Activated CD4-positive, alpha-beta T cell treated with anti-CD3 and anti-CD28 coated beads, Interleukin-2, amount 10 ng/mL, durations not matched to agents 7 days and 5 days (primary cell): Measurements from ENCODE around the gene CAPN15. TPM values are rescaled to one million over a fixed set of nuclear protein-coding genes. Genes with fewer than 3 reads are reported as not detected.
"Not testable (repeated sequence)": the region's sequence is repeated elsewhere in the genome, so short reads cannot be mapped to it uniquely, and the experiment has no call there.

Source experiments
- CTCF ChIA-PET: fragments of 350-600 bp; sonication (Branson Sonifier 250); formaldehyde crosslinking; loops from one replicate; lab custom pipeline; 2021; ENCODE audit warnings: antibody characterized with exemption; lab: Charles Lee
- POLR2A ChIA-PET: fragments of 350-600 bp; sonication (Branson Sonifier 250); formaldehyde crosslinking; loops from one replicate; lab custom pipeline; 2021; ENCODE audit warnings: antibody characterized with exemption; lab: Charles Lee
- DNase-seq: peaks from one replicate; pipeline ENCODE4 v3.0.0-alpha.2; 2020
- H3K27ac Mint-ChIP-seq: one replicate; pipeline ENCODE4 v1.8.0; 2021; ENCODE audit warnings: mild to moderate bottlenecking, moderate library complexity, mixed read lengths
- H3K27me3 Mint-ChIP-seq: one replicate; pipeline ENCODE4 v1.8.0; 2021; ENCODE audit warnings: mixed read lengths
- H3K36me3 Mint-ChIP-seq: one replicate; pipeline ENCODE4 v1.8.0; 2021; ENCODE audit warnings: low read depth, mixed read lengths
- H3K4me1 Mint-ChIP-seq: one replicate; pipeline ENCODE4 v1.8.0; 2021; ENCODE audit warnings: mixed read lengths
- H3K4me3 Mint-ChIP-seq: one replicate; pipeline ENCODE4 v1.8.0; 2021; ENCODE audit warnings: mild to moderate bottlenecking, moderate library complexity, mixed read lengths
- H3K9me3 Mint-ChIP-seq: one replicate; pipeline ENCODE4 v1.8.0; 2021; ENCODE audit warnings: mixed read lengths
- total RNA-seq, 2 experiments: library from RNA; stranded (reverse); gene quantifications; one replicate each; pipeline ENCODE4 v1.2.3, GENCODE V29; 2021

Gene CAPN15
- 10 to 100 TPM; 59.1 to 72.1 TPM for total RNA-seq

- DNase-seq = peak; percentile 83
- H3K36me3 Mint-ChIP-seq = peaks cover 7% of the 10 kb centered on the region
- POLR2A ChIA-PET = interaction anchor here (0.7 kb wide), 1 partner anchor 109 kb away, joined by 3 read pairs; the partner anchor contains the start of gene METTL26
- peak within 1 kb of the TSS; percentile 92 for H3K27ac Mint-ChIP-seq
- no peaks in the 10 kb centered on the region for H3K9me3 Mint-ChIP-seq
- peak within 1 kb of the TSS; percentile 91 for H3K4me3 Mint-ChIP-seq
- H3K4me1 Mint-ChIP-seq = peaks cover 40% of the 10 kb centered on the region
- CTCF ChIA-PET = interaction anchor here (0.7 to 0.9 kb wide), 2 partner anchors 12 to 35 kb away, joined by 3 read pairs; no protein-coding TSS in a partner anchor
- H3K27me3 Mint-ChIP-seq = no peaks in the 10 kb centered on the region
These were observed at the start of gene CAPN15 for GRCh38 chr16:527015-527903. TSS of gene CAPN15 (plus strand) at chr16:527712. CDS start at chr16:546839, 19,127 bp downstream.

GRCh38 chr16:478287-478686 is 49.2 kb upstream of the CAPN15 start:
- H3K27ac Mint-ChIP-seq, H3K4me1 Mint-ChIP-seq, H3K4me3 Mint-ChIP-seq, H3K27me3 Mint-ChIP-seq, H3K36me3 Mint-ChIP-seq, POLR2A ChIA-PET, CTCF ChIA-PET, H3K9me3 Mint-ChIP-seq, DNase-seq: not testable (repeated sequence)

DNA sequence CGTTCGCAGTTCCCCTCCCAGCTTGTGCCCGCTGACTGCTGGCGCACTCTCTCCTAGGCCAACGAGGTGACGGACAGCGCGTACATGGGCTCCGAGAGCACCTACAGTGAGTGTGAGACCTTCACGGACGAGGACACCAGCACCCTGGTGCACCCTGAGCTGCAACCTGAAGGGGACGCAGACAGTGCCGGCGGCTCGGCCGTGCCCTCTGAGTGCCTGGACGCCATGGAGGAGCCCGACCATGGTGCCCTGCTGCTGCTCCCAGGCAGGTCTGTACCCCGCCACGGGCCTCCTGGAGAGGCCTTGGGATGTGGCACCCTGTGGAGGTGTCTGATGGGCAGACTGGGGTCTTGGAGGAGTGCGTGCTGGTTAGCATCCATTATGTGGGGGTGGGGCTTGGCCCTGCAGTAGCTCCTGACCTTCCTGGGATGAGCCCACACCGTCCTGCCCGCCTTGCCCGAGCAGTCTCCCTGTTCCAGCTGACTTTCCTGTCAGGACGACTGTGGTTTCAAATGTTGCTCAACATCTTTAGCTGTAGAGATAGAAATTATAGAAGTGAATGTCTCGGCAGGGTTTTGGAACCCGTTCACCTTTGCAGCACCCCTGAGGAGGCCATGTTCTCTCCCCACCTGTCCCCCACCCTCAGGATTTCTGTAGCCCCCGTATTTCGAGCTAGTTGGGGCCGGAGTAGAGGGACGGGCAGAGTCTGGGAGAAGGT is 44.9 kb upstream of the CAPN15 start:
- Mint-ChIP-seq H3K9me3 (no peaks in the 10 kb centered on the region), H3K36me3 (no peaks in the 10 kb centered on the region), H3K4me3 (no peak overlapping the region), H3K27me3 (no peaks in the 10 kb centered on the region), H3K27ac (no peak overlapping the region), H3K4me1 (no peaks in the 10 kb centered on the region)
- no peak for DNase-seq
- POLR2A ChIA-PET = no interaction called here
- CTCF ChIA-PET = interaction anchor here (0.8 kb wide), 1 partner anchor 13 kb away, joined by 3 read pairs; no protein-coding TSS in a partner anchor

- CTCF ChIA-PET = interaction anchor here (1.0 kb wide), 1 partner anchor 14 kb away, joined by 3 read pairs; no protein-coding TSS in a partner anchor
- no peaks in the 10 kb centered on the region for H3K4me1 Mint-ChIP-seq
These were observed 44.0 kb upstream of the CAPN15 start for GRCh38 chr16:483341-484075.

GRCh38 chr16:489606-490005 is 37.9 kb upstream of the CAPN15 start:
- no peak for DNase-seq
- Mint-ChIP-seq H3K9me3 (no peaks in the 10 kb centered on the region), H3K4me3 (no peak overlapping the region), H3K4me1 (no peaks in the 10 kb centered on the region), H3K36me3 (no peaks in the 10 kb centered on the region), H3K27me3 (no peaks in the 10 kb centered on the region), H3K27ac (no peak overlapping the region)
- ChIA-PET POLR2A (no interaction called here), CTCF (no interaction called here)

More at GRCh38 chr16:483341-484075, 44.0 kb upstream of the CAPN15 start:
- Mint-ChIP-seq H3K27ac (no peak overlapping the region), H3K27me3 (no peaks in the 10 kb centered on the region), H3K36me3 (no peaks in the 10 kb centered on the region), H3K4me3 (no peak overlapping the region), H3K9me3 (no peaks in the 10 kb centered on the region)
- no peak for DNase-seq
- POLR2A ChIA-PET = no interaction called here

- Mint-ChIP-seq H3K4me1 (peaks cover 4% of the 10 kb centered on the region), H3K36me3 (no peaks in the 10 kb centered on the region), H3K4me3 (no peak overlapping the region), H3K27me3 (no peaks in the 10 kb centered on the region), H3K9me3 (no peaks in the 10 kb centered on the region), H3K27ac (no peak overlapping the region)
- POLR2A ChIA-PET = no interaction called here
- CTCF ChIA-PET = interaction anchor here (0.8 kb wide), 1 partner anchor 9 kb away, joined by 3 read pairs; no protein-coding TSS in a partner anchor
- no peak for DNase-seq
These were observed 36.7 kb upstream of the CAPN15 start for GRCh38 chr16:490768-491167.

DNA sequence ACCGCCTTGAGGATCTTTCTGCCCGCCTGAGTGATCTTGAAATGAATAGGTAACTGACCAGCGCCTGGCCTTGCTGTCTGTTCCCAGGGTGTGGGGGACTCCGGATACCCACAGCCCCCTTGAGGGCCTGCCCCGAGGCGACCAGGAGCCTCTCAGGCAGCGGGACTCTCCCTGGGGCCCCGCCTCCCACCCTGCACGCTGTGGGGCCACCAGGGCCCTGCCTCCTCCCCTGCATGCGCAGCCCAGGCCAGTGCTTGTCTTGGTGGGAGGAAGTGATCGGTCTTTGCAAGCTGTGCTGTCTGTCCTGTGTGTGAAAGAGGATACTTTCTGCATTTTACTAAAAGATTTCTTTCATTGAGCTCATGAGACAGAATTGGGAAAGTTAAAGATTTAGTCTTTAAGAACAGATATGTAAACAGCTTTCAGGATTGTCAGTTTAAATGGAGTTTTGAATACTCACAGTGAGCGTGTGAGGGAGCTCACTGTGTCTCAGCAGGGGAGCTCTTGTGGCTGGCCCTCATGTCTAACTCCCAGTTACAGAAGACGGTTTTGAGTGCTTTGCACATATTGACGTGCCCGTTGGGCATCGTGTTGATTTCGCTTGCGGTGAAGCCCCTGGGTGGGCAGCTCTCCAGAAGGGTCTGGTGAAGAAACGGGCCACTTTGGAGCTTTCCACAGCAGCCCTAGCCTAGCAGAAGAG is 36.1 kb upstream of the CAPN15 start:
- H3K27me3 Mint-ChIP-seq = no peaks in the 10 kb centered on the region
- H3K36me3 Mint-ChIP-seq = no peaks in the 10 kb centered on the region
- no peak overlapping the region for H3K4me3 Mint-ChIP-seq
- no peak overlapping the region for H3K27ac Mint-ChIP-seq
- DNase-seq = no peak
- H3K9me3 Mint-ChIP-seq = no peaks in the 10 kb centered on the region
- ChIA-PET CTCF (no interaction called here), POLR2A (no interaction called here)
- H3K4me1 Mint-ChIP-seq = peaks cover 4% of the 10 kb centered on the region

DNA sequence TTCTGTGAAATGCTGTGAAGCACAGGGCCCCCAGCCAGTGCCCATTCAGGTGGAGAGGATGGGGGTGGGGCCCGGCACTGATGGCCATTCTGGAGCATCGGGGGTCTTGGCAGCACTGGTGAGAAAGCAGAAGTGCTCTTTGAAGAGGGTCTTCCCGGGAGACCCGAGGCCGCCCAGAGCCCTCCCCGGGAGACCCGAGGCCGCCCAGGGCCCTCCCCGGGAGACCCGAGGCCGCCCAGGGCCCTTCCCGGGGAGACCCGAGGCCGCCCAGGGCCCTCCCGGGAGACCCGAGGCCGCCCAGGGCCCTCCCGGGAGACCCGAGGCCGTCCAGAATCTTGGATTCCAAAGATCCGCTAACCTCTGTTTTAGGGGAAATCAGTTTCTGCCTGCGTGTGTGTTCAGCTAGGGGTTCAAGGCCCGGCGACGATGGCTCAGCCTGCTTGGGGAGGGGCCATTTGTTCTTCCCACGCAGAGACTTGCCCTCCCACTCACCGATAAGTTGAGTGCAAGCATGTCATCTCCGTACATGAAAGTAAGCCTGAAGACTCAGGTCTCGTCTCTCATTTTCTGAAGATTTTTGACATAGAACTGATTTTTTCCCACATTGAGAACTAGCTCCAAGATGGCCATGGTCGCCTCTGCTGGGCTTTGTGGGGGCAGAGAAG is 35.2 kb upstream of the CAPN15 start:
- H3K4me1 Mint-ChIP-seq = peaks cover 4% of the 10 kb centered on the region
- H3K4me3 Mint-ChIP-seq = no peak overlapping the region
- H3K36me3 Mint-ChIP-seq = no peaks in the 10 kb centered on the region
- DNase-seq = no peak
- no peaks in the 10 kb centered on the region for H3K27me3 Mint-ChIP-seq
- H3K9me3 Mint-ChIP-seq = no peaks in the 10 kb centered on the region
- peak overlapping the region; percentile 25 for H3K27ac Mint-ChIP-seq
- CTCF ChIA-PET = no interaction called here
- POLR2A ChIA-PET = no interaction called here

DNA sequence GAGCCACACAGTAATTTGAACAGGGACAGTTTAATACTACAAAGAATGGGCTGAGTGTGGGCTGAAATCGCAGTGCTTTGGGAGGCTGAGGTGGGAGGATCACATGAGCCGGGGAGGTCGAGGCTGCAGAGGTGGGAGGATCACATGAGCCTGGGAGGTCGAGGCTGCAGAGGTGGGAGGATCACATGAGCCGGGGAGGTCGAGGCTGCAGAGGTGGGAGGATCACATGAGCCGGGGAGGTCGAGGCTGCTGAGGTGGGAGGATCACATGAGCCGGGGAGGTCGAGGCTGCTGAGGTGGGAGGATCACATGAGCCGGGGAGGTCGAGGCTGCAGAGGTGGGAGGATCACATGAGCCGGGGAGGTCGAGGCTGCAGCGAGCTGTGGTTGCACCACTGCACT is 32.8 kb upstream of the CAPN15 start:
- CTCF ChIA-PET, H3K27ac Mint-ChIP-seq, POLR2A ChIA-PET, H3K4me1 Mint-ChIP-seq, H3K36me3 Mint-ChIP-seq, H3K27me3 Mint-ChIP-seq, H3K4me3 Mint-ChIP-seq, H3K9me3 Mint-ChIP-seq, DNase-seq: not testable (repeated sequence)

- peaks cover 2% of the 10 kb centered on the region for H3K36me3 Mint-ChIP-seq
- no peaks in the 10 kb centered on the region for H3K27me3 Mint-ChIP-seq
- H3K4me1 Mint-ChIP-seq = peaks cover 4% of the 10 kb centered on the region
- H3K9me3 Mint-ChIP-seq = no peaks in the 10 kb centered on the region
- ChIA-PET CTCF (no interaction called here), POLR2A (no interaction called here)
- H3K4me3 Mint-ChIP-seq = no peak overlapping the region
- no peak overlapping the region for H3K27ac Mint-ChIP-seq
- peak; percentile 56 for DNase-seq
These were observed 32.3 kb upstream of the CAPN15 start for GRCh38 chr16:495127-495748.

GRCh38 chr16:496097-496886 is 31.2 kb upstream of the CAPN15 start:
- CTCF ChIA-PET = interaction anchor here (1.0 kb wide), 1 partner anchor 9 kb away, joined by 3 read pairs; no protein-coding TSS in a partner anchor

More at GRCh38 chr16:496097-496886, 31.2 kb upstream of the CAPN15 start:
- Mint-ChIP-seq H3K4me3 (no peak overlapping the region), H3K36me3 (peaks cover 2% of the 10 kb centered on the region), H3K4me1 (peaks cover 4% of the 10 kb centered on the region), H3K27ac (no peak overlapping the region), H3K27me3 (no peaks in the 10 kb centered on the region), H3K9me3 (no peaks in the 10 kb centered on the region)
- no peak for DNase-seq
- POLR2A ChIA-PET = no interaction called here
